Measurements from ENCODE around the gene TECTA. TPM values are rescaled to one million over a fixed set of nuclear protein-coding genes. Genes with fewer than 3 reads are reported as not detected.
"Not testable (repeated sequence)": the region's sequence is repeated elsewhere in the genome, so short reads cannot be mapped to it uniquely, and the experiment has no call there.

Gene TECTA
- total RNA-seq, 1 experiment from 2014 or later, result 0.41 TPM

- peaks cover 8% of the 10 kb centered on the region; the same call in 1 of the 2 replicates for H3K4me1 ChIP-seq
- H3K27me3 Mint-ChIP-seq (ENCODE audit: insufficient read depth, unreplicated experiment), result peaks cover 5% of the 10 kb centered on the region
These were observed 137.9 kb downstream of the TECTA start for GRCh38 chr11:121238956-121239355.

DNA sequence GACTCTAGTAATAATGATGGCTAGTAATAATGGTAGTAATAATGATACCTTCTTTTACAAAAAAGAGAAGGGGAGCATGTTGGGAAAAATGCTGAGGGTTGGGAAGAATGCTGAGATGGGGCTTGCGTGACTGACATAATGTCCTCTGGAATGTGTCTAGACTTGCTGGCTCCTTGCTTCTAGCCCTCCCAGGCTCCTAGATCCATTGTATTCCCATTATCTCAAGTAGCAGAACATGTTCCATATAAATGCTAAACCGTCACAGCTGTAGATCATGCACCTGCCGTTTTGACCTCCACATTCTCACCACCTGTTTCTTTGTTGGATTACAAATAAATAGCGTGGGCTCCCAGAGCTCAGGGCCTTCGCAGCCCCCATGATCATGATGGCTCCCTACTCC lies 139.0 kb downstream of the TECTA start:
- BruUV-seq (replicated peaks); H3K4me1 ChIP-seq; H3K27ac Mint-ChIP-seq (ENCODE audit: unreplicated experiment); H3K36me3 Mint-ChIP-seq (ENCODE audit: insufficient read depth, unreplicated experiment); H3K36me3 ChIP-seq (ENCODE audit: control insufficient read depth, insufficient read depth, low read length); H3K9me3 Mint-ChIP-seq (ENCODE audit: unreplicated experiment); POLR2A ChIA-PET; H3K9me3 ChIP-seq; H3K27me3 Mint-ChIP-seq (ENCODE audit: insufficient read depth, unreplicated experiment); DNase-seq; intact Hi-C loops (cut with micrococcal nuclease; ENCODE audit: unreplicated experiment); H3K27me3 ChIP-seq (replicated peaks; ENCODE audit: control insufficient read depth, insufficient read depth, low read length); H3K4me3 ChIP-seq (ENCODE audit: low read depth, low read length); CTCF ChIA-PET; H3K4me3 Mint-ChIP-seq (ENCODE audit: unreplicated experiment): not testable (repeated sequence)
- peaks cover 21% of the 10 kb centered on the region for H3K4me1 Mint-ChIP-seq (ENCODE audit: low read depth, unreplicated experiment)

More at GRCh38 chr11:121238956-121239355, 137.9 kb downstream of the TECTA start:
- 0 out of 2 replicates have a peak, but pooled peaks cover 3% of the 10 kb centered on the region for H3K9me3 ChIP-seq
- Mint-ChIP-seq H3K9me3 (ENCODE audit: unreplicated experiment) (no peaks in the 10 kb centered on the region), H3K27ac (ENCODE audit: unreplicated experiment) (no peak overlapping the region), H3K36me3 (ENCODE audit: insufficient read depth, unreplicated experiment) (no peaks in the 10 kb centered on the region), H3K4me1 (ENCODE audit: low read depth, unreplicated experiment) (peaks cover 21% of the 10 kb centered on the region), H3K4me3 (ENCODE audit: unreplicated experiment) (no peak overlapping the region)
- POLR2A ChIA-PET, result no interaction called here
- CTCF ChIA-PET, result no interaction called here
- no peaks in the 10 kb centered on the region for H3K36me3 ChIP-seq (ENCODE audit: control insufficient read depth, insufficient read depth, low read length)
- no peak overlapping the region for H3K4me3 ChIP-seq (ENCODE audit: low read depth, low read length)
- no peak for DNase-seq
- no peaks in the 10 kb centered on the region for H3K27me3 ChIP-seq (replicated peaks; ENCODE audit: control insufficient read depth, insufficient read depth, low read length)
- no peak for TF ChIP-seq CTCF (IDR thresholded peaks at IDR 0.05; ENCODE audit: insufficient read depth in 1 of 2, low read depth in 1 of 2, low read length in 1 of 2, severe bottlenecking in 1 of 2, unreplicated experiment in 1 of 2)
- intact Hi-C loops (cut with micrococcal nuclease; ENCODE audit: unreplicated experiment), result no loop called here
- BruUV-seq (replicated peaks), result no TSS peak

DNA sequence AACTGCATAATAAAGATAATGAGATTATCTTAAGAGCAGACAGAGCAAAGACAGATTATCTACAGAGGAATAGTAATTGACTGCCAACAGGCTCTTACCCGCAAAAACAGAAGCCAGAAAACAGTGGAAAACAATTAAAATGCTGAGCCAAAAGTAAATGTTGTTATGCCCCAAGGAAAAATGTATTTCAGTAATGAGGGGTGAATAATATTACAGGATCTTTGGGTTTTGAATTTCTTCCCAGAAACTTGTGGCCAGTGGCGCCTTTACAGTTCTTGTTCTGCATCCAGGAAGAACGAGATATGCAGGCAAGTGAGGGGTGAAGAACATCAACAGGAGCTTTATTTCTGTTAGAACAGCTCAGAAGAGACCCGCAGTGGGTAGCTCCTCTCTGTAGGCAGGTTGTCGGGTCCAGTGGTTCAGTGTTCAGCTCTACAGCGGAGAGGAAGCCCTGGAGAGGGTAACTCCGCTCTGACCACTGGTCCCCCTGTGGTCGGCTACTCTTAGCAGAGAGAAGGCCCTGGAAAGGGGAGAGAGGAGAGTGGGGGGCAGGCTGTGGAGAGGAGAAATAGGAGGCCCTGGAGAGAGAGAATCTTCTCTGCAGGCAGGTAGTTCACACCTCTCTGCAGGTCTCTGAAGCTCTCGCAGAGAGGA lies 139.7 kb downstream of the TECTA start:
- intact Hi-C loops (cut with micrococcal nuclease; ENCODE audit: unreplicated experiment), result no loop called here
- no peak overlapping the region for H3K4me3 ChIP-seq (ENCODE audit: low read depth, low read length)
- H3K36me3 ChIP-seq (ENCODE audit: control insufficient read depth, insufficient read depth, low read length), result no peaks in the 10 kb centered on the region
- peaks cover 8% of the 10 kb centered on the region; the same call in 1 of the 2 replicates for H3K4me1 ChIP-seq
- H3K4me3 Mint-ChIP-seq (ENCODE audit: unreplicated experiment), result no peak overlapping the region
- no peaks in the 10 kb centered on the region for H3K27me3 Mint-ChIP-seq (ENCODE audit: insufficient read depth, unreplicated experiment)
- H3K9me3 ChIP-seq, result 0 out of 2 replicates have a peak, but pooled peaks cover 3% of the 10 kb centered on the region
- no TSS peak for BruUV-seq (replicated peaks)
- H3K9me3 Mint-ChIP-seq (ENCODE audit: unreplicated experiment), result no peaks in the 10 kb centered on the region
- no peak for TF ChIP-seq CTCF (IDR thresholded peaks at IDR 0.05; ENCODE audit: insufficient read depth in 1 of 2, low read depth in 1 of 2, low read length in 1 of 2, severe bottlenecking in 1 of 2, unreplicated experiment in 1 of 2)
- CTCF ChIA-PET, result interaction anchor here (0.6 kb wide), 1 partner anchor 628 kb away, joined by 3 read pairs; no protein-coding TSS in a partner anchor
- POLR2A ChIA-PET, result interaction anchor here (0.6 kb wide), 1 partner anchor 42 kb away, joined by 3 read pairs; no protein-coding TSS in a partner anchor
- H3K4me1 Mint-ChIP-seq (ENCODE audit: low read depth, unreplicated experiment), result peaks cover 21% of the 10 kb centered on the region
- DNase-seq, result no peak
- H3K27me3 ChIP-seq (replicated peaks; ENCODE audit: control insufficient read depth, insufficient read depth, low read length), result no peaks in the 10 kb centered on the region
- H3K27ac Mint-ChIP-seq (ENCODE audit: unreplicated experiment), result no peak overlapping the region
- no peaks in the 10 kb centered on the region for H3K36me3 Mint-ChIP-seq (ENCODE audit: insufficient read depth, unreplicated experiment)

Other genes with a start within 250 kb of the TECTA start
- 23.6 and 24.3 TPM in 2 replicates for gene TBCEL, start 77.1 kb upstream of the TECTA start, total RNA-seq (2022)
- gene SC5D, start 191.5 kb downstream of the TECTA start, total RNA-seq (2022), result 106 and 126 TPM in 2 replicates

Data from Caco-2 (cell line).